HepG2 (cell line): ENCODE measurements around the gene ARHGEF12. TPM values are rescaled to one million over a fixed set of nuclear protein-coding genes. Genes with fewer than 3 reads are reported as not detected.

ENCODE experiments used
- HNRNPH1 ChIP-seq: fragments of 200-400 bp; formaldehyde crosslinking; optimal IDR thresholded peaks from 2 replicates; pipeline ENCODE3; 2017; ENCODE audit warnings: mild to moderate bottlenecking, low read depth, low read length
- HNRNPUL1 ChIP-seq: fragments of 200-400 bp; formaldehyde crosslinking; IDR thresholded peaks from 2 replicates; pipeline ENCODE4 v1.6.1; 2017; ENCODE audit warnings: low read depth, mild to moderate bottlenecking, low read length, moderate library complexity
- MTA3 ChIP-seq: sonication (generic); formaldehyde crosslinking; IDR thresholded peaks from 2 replicates; pipeline ENCODE4 v1.4.0; 2020; ENCODE audit warnings: missing genetic modification reagents
- PAX8 ChIP-seq: sonication (generic); formaldehyde crosslinking; IDR thresholded peaks from 2 replicates; pipeline ENCODE4 v1.8.0; 2022; ENCODE audit warnings: mild to moderate bottlenecking, missing genetic modification reagents, borderline replicate concordance
- RXRB ChIP-seq: IDR thresholded peaks from 2 replicates; pipeline ENCODE4 v1.6.1; 2016; ENCODE audit warnings: borderline replicate concordance, missing genetic modification reagents, missing compliant biosample characterization
- SRSF1 ChIP-seq: fragments of 200-400 bp; formaldehyde crosslinking; optimal IDR thresholded peaks from 2 replicates; pipeline ENCODE3; 2017; ENCODE audit warnings: mild to moderate bottlenecking, low read depth, low read length, moderate library complexity
- ZBTB7B ChIP-seq: sonication (generic); formaldehyde crosslinking; IDR thresholded peaks from 2 replicates; pipeline ENCODE4 v1.4.0; 2020; ENCODE audit warnings: missing genetic modification reagents
- ZNF317 ChIP-seq: sonication (generic); formaldehyde crosslinking; IDR thresholded peaks from 2 replicates; pipeline ENCODE4 v1.5.0; 2020; ENCODE audit warnings: mild to moderate bottlenecking, missing genetic modification reagents
- ZNF550 ChIP-seq: sonication (generic); formaldehyde crosslinking; IDR thresholded peaks from 2 replicates; pipeline ENCODE4 v1.4.0; 2020; ENCODE audit warnings: mild to moderate bottlenecking, missing genetic modification reagents, borderline replicate concordance
- ZNF83 ChIP-seq: sonication (generic); formaldehyde crosslinking; IDR thresholded peaks from 2 replicates; pipeline ENCODE4 v1.4.0; 2020; ENCODE audit warnings: missing genetic modification reagents, mild to moderate bottlenecking, borderline replicate concordance
- polyA plus RNA-seq, 8 experiments: library from polyadenylated mRNA; depleted of rRNA in 3 of 8; stranded (reverse) in 7 of 8; unstranded in 1 of 8; fragments of >200 nt; fragmentation: Illumina TruSeq in 4 of 8; extraction: Trizol in 4 of 8; gene quantifications; 2 replicates each; pipeline versions ENCODE4 v1.2.1 to v1.2.3, GENCODE V29; 2011 to 2016; ENCODE audit warnings: low read depth in 4 of 8, missing spikeins in 1 of 8, mixed read lengths in 1 of 8; ENCODE audit not compliant: insufficient read depth in 1 of 8
- total RNA-seq, 5 experiments: library from RNA; depleted of rRNA; stranded (reverse); fragments of >200 nt; fragmentation: Illumina TruSeq; extraction: Trizol; gene quantifications; 2 replicates each; pipeline ENCODE4 v1.2.3, GENCODE V29; 2016; ENCODE audit warnings: low read depth in 1 of 5
- TF ChIP-seq, protein P1 (sequence below): IDR thresholded peaks from 2 replicates; pipeline ENCODE4 v1.6.1; 2016
- TF ChIP-seq, protein P2 (sequence below): sonication (generic); IDR thresholded peaks from 2 replicates; pipeline ENCODE4 v1.6.1; 2016; ENCODE audit warnings: low read depth, borderline replicate concordance
- TF ChIP-seq, protein P3 (sequence below): sonication (generic); formaldehyde crosslinking; IDR thresholded peaks from 2 replicates; pipeline ENCODE4 v1.4.0; 2020; ENCODE audit warnings: missing genetic modification reagents
- TF ChIP-seq, protein P4 (sequence below): sonication (generic); formaldehyde crosslinking; IDR thresholded peaks from 2 replicates; pipeline ENCODE4 v1.4.0; 2020; ENCODE audit warnings: missing genetic modification reagents

Gene ARHGEF12
- total and polyA plus RNA-seq, 2 of the 13 experiments (the other 11 are each of a cell fraction or from before 2014, with no cell fraction given) = 17.9 to 54.4 TPM

- TF ChIP-seq PAX8 (CRISPR knock-in tag) (no peak), HNRNPUL1 (no peak), RXRB (peak; percentile 21; the same call in 1 of the 2 replicates), HNRNPH1 (no peak), ZBTB7B (no peak), ZNF317 (CRISPR knock-in tag) (peak; percentile 95), SRSF1 (no peak), ZNF83 (no peak), MTA3 (no peak), ZNF550 (no peak)
- TF ChIP-seq, protein P1, sequence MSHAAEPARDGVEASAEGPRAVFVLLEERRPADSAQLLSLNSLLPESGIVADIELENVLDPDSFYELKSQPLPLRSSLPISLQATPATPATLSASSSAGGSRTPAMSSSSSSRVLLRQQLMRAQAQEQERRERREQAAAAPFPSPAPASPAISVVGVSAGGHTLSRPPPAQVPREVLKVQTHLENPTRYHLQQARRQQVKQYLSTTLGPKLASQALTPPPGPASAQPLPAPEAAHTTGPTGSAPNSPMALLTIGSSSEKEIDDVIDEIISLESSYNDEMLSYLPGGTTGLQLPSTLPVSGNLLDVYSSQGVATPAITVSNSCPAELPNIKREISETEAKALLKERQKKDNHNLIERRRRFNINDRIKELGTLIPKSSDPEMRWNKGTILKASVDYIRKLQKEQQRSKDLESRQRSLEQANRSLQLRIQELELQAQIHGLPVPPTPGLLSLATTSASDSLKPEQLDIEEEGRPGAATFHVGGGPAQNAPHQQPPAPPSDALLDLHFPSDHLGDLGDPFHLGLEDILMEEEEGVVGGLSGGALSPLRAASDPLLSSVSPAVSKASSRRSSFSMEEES (CRISPR knock-in tag) = no peak
- TF ChIP-seq, protein P2, sequence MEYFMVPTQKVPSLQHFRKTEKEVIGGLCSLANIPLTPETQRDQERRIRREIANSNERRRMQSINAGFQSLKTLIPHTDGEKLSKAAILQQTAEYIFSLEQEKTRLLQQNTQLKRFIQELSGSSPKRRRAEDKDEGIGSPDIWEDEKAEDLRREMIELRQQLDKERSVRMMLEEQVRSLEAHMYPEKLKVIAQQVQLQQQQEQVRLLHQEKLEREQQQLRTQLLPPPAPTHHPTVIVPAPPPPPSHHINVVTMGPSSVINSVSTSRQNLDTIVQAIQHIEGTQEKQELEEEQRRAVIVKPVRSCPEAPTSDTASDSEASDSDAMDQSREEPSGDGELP = no peak
- TF ChIP-seq, protein P3, sequence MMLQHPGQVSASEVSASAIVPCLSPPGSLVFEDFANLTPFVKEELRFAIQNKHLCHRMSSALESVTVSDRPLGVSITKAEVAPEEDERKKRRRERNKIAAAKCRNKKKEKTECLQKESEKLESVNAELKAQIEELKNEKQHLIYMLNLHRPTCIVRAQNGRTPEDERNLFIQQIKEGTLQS (CRISPR knock-in tag) = no peak
- TF ChIP-seq, protein P4, sequence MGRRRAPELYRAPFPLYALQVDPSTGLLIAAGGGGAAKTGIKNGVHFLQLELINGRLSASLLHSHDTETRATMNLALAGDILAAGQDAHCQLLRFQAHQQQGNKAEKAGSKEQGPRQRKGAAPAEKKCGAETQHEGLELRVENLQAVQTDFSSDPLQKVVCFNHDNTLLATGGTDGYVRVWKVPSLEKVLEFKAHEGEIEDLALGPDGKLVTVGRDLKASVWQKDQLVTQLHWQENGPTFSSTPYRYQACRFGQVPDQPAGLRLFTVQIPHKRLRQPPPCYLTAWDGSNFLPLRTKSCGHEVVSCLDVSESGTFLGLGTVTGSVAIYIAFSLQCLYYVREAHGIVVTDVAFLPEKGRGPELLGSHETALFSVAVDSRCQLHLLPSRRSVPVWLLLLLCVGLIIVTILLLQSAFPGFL (CRISPR knock-in tag) = no peak
Observed at GRCh38 chr11:120354779-120355178, 18.6 kb downstream of the ARHGEF12 start (continued).
